PC-9 (cell line): ENCODE measurements around the gene DTYMK.

Experiments used
- EZH2 ChIP-seq: fragments of 200-600 bp; sonication (generic); IDR thresholded peaks from 2 replicates; pipeline ENCODE4 v1.8.0; 2017; ENCODE audit warnings: antibody characterized with exemption, low read depth
- TF ChIP-seq, protein P1 (sequence below): fragments of 200-600 bp; sonication (generic); conservative IDR thresholded peaks from 2 replicates; pipeline ENCODE4 v1.6.1; 2017; ENCODE audit warnings: mixed run types, antibody characterized with exemption, mild to moderate bottlenecking, moderate library complexity

DNA sequence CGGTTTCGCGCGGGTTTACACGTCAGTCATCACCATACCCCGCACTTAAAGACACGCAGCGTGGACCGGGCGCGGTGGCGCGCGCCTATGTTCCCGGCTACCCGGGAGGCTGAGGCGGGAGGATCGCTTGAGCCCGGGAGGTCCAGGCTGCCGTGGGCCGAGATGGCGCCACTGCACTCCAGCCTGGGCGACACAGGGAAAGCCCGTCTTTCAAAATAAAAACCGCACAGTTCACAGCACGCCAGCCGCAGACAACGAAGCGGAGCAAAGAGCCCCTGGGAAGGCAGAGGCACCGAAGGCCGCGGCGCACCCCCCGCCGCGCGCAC is 328 bp downstream of the DTYMK start:
- TF ChIP-seq, protein P1, sequence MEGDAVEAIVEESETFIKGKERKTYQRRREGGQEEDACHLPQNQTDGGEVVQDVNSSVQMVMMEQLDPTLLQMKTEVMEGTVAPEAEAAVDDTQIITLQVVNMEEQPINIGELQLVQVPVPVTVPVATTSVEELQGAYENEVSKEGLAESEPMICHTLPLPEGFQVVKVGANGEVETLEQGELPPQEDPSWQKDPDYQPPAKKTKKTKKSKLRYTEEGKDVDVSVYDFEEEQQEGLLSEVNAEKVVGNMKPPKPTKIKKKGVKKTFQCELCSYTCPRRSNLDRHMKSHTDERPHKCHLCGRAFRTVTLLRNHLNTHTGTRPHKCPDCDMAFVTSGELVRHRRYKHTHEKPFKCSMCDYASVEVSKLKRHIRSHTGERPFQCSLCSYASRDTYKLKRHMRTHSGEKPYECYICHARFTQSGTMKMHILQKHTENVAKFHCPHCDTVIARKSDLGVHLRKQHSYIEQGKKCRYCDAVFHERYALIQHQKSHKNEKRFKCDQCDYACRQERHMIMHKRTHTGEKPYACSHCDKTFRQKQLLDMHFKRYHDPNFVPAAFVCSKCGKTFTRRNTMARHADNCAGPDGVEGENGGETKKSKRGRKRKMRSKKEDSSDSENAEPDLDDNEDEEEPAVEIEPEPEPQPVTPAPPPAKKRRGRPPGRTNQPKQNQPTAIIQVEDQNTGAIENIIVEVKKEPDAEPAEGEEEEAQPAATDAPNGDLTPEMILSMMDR = no peak
- no peak for TF ChIP-seq EZH2
